HG03025 (cell line): Measurements from ENCODE around the gene DUSP12.

ENCODE experiments used
- ATAC-seq: cut with Tn5 transposase; IDR thresholded peaks from one replicate; pipeline ENCODE4 v1.9.1; 2021; ENCODE audit warnings: mild to moderate bottlenecking, moderate library complexity; ENCODE audit not compliant: unreplicated experiment, low FRiP score

Gene DUSP12

DNA sequence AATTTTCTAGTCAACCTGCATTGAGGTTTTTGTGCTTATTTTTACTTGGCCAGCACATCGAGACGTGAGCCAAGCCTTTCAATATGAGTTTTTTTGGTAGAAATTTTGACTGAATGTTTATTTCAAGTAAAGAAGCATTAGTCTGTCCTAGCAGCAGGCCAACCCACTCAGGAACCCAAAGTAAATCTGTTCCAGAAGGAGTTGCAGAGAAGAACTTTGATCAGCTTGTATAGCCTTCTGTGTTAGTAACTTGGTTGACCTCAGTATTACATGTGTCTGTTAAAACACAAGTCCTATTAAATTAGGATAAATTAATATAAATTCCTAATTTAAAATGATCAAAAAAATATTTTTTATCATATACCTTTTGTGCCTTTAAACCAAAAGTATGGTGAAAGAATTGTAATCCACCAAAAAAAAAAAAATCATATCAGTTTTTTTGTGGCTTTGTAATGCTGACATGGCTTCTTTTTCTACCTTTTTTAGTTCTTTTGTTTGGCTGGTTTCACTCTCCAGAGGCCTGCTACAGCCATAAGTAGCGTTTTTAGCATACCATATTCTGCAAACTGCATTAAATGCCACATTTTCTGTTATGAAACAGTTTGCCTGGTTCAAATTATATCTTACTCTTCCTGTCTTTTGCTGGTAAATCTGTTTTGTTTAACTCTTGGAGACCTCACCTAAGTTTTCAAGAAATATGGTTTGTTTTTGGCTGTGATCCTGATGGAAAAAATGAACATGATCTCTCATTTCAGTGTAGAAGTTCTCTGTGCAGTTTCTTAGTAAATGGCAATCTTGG is 56.0 kb downstream of the DUSP12 start:
- ATAC-seq, result no peak
